NCI-H2196 (cell line): Measurements from ENCODE around the gene RNF41.

Experiments
- DNase-seq: peaks from one replicate; lab custom pipeline; 2025; ENCODE audit not compliant: unreplicated experiment; lab: John Stamatoyannopoulos, UW

RNF41 gene

DNA sequence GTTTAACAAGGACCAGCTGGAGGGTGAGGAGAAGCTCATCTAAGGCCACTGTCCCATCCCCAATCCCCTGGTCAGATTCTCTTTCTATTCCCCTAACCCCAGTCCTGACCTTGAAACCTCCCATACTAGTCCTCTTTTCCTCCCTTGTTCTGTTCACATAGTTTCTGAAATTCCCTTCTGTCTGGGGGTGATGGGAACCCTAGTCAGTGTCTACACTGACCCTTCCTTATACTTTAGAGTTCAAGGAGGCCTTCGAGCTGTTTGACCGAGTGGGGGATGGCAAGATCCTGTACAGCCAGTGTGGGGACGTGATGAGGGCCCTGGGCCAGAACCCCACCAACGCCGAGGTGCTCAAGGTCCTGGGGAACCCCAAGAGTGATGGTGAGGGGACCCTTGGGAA, 66.9 kb downstream of the RNF41 start:
- DNase-seq: no peak

DNA sequence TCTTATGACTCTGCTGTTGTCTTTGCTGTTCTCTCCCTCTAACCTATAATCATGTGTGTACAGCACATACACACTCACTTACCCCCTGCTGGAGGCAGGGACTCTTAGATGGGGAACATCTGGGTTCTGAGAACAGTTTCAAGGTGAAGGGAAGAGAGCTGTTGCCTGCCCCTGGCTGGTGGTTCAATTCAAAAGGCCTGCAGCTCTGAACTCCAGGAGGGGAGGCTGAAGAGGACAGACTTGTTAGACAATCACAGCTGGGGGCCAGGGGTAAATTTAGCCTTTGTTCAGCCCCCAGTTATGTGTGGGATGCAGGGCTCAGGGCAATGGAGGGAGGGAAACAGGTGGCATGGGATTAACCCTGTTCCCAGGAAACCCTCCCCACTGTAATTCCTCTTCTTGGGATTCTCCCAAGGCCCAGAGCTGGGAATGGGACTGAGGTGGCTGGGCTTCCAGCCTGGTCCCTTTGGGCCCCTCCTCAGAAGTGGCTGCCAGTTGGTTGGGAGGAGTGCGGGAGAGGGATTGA, 67.4 kb downstream of the RNF41 start:
- DNase-seq: no peak

DNA sequence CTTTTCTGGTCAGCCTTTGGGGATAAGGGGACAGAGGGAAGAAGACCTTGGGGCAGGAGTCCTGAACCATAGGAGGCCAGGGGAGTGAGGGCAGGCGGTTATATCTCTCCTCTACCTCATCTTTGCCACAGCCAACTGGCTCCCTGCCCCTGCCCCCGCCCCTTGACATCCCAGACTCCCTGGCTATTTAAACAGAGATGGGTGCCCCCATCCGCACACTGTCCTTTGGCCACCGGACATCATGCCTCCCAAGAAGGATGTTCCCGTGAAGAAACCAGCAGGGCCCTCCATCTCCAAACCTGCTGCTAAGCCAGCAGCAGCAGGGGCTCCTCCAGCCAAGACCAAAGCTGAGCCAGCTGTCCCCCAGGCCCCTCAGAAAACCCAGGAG, 68.0 kb downstream of the RNF41 start:
- DNase-seq: no peak

DNA sequence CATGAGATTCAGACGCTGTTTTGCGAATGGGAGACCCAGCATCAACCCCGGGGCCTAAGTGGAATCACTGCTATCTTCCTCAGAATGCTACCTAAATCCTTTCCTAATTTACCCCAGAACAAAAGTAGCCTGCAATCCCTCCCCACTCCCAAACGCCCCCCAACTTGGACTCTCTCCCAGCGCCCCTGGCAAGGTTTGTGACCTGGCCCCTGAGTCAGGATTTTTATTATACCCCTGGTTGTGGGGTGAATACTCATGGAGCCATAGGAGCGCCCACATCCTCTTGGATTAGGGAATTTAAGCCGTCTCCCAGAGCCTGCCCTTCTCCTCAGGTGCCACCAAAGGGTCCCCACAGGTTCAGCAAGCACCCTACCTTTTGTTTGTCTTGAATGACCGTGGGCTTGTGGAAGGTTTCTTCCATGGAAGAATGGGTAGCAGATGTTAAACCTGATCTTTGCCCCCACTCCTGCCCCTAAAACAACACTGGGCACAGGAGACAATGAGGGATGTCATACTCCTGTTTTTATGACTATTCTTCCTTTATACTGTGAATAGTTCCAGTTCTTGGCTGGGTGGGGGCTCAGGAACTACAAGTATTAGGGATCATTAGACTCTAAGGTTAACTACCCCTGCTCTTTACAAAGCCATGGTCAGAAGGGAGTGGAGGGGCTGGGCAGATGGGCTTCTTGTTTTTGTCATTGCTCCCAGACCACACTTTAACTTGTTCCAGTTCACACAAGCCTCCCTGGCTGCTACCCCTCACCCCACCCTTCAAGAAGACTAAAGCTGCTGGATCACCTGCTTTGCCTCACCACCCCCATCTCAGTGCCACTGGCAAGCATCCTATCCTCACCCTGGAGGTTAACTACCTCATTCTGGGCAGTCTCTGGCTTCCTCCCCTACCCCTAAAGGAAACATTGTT, 68.7 kb downstream of the RNF41 start:
- no peak for DNase-seq
